ENCODE measurements around the gene SPATA1.

SPATA1 gene

GRCh38 chr1:84506002-84506728 is at the start of gene SPATA1, which contains the start of gene GNG5:
SPATA1 (plus strand) TSS chr1:84506386; CDS start chr1:84516360, 9,974 bp downstream.
GNG5 (minus strand) TSS chr1:84506581; CDS start chr1:84506091, 490 bp downstream.
- peaks cover 7% of the 10 kb centered on the region for H3K4me1 ChIP-seq (ENCODE audit: insufficient read depth, low read length)
- H3K9ac ChIP-seq (ENCODE audit: low read depth, low read length) = peak within 1 kb of the TSS; percentile 76
- H3K9me3 ChIP-seq (ENCODE audit: control insufficient read depth, insufficient read depth, low read length) = no peaks in the 10 kb centered on the region
- H3K36me3 ChIP-seq (ENCODE audit: insufficient read depth, low read length) = no peaks in the 10 kb centered on the region

- no peaks in the 10 kb centered on the region for H3K36me3 ChIP-seq (ENCODE audit: insufficient read depth, low read length)
- no peaks in the 10 kb centered on the region for H3K9me3 ChIP-seq (ENCODE audit: control insufficient read depth, insufficient read depth, low read length)
- no peaks in the 10 kb centered on the region for H3K4me1 ChIP-seq (ENCODE audit: insufficient read depth, low read length)
- H3K9ac ChIP-seq (ENCODE audit: low read depth, low read length) = no peak overlapping the region
Measured at GRCh38 chr1:84462118-84462517, 44.1 kb upstream of the SPATA1 start.

GRCh38 chr1:84467298-84467697 is 38.9 kb upstream of the SPATA1 start:
- Histone ChIP-seq H3K36me3 (ENCODE audit: insufficient read depth, low read length) (no peaks in the 10 kb centered on the region), H3K9ac (ENCODE audit: low read depth, low read length) (no peak overlapping the region), H3K9me3 (ENCODE audit: control insufficient read depth, insufficient read depth, low read length) (no peaks in the 10 kb centered on the region), H3K4me1 (ENCODE audit: insufficient read depth, low read length) (no peaks in the 10 kb centered on the region)

- no peaks in the 10 kb centered on the region for H3K4me1 ChIP-seq (ENCODE audit: insufficient read depth, low read length)
- H3K9ac ChIP-seq (ENCODE audit: low read depth, low read length) = no peak overlapping the region
- H3K36me3 ChIP-seq (ENCODE audit: insufficient read depth, low read length) = no peaks in the 10 kb centered on the region
- no peaks in the 10 kb centered on the region for H3K9me3 ChIP-seq (ENCODE audit: control insufficient read depth, insufficient read depth, low read length)
Measured at GRCh38 chr1:84476225-84476624, 30.0 kb upstream of the SPATA1 start.

- Histone ChIP-seq H3K9me3 (ENCODE audit: control insufficient read depth, insufficient read depth, low read length) (no peaks in the 10 kb centered on the region), H3K9ac (ENCODE audit: low read depth, low read length) (peak within 1 kb of the TSS; percentile 91), H3K4me1 (ENCODE audit: insufficient read depth, low read length) (no peaks in the 10 kb centered on the region), H3K36me3 (ENCODE audit: insufficient read depth, low read length) (no peaks in the 10 kb centered on the region; the same call in 1 of the 2 replicates)
Measured at GRCh38 chr1:84478876-84479868, 27.0 kb upstream of the SPATA1 start, which contains the start of gene RPF1. RPF1 (plus strand) TSS chr1:84479266; CDS start chr1:84479282, 16 bp downstream.

GRCh38 chr1:84479998-84480397 is 26.2 kb upstream of the SPATA1 start:
- H3K9ac ChIP-seq (ENCODE audit: low read depth, low read length) = peak overlapping the region; percentile 91
- H3K4me1 ChIP-seq (ENCODE audit: insufficient read depth, low read length) = no peaks in the 10 kb centered on the region
- H3K9me3 ChIP-seq (ENCODE audit: control insufficient read depth, insufficient read depth, low read length) = no peaks in the 10 kb centered on the region
- H3K36me3 ChIP-seq (ENCODE audit: insufficient read depth, low read length) = peaks cover 3% of the 10 kb centered on the region; the same call in 1 of the 2 replicates

- Histone ChIP-seq H3K36me3 (ENCODE audit: insufficient read depth, low read length) (peaks cover 3% of the 10 kb centered on the region; the same call in 1 of the 2 replicates), H3K9ac (ENCODE audit: low read depth, low read length) (no peak overlapping the region; the same call in 1 of the 2 replicates), H3K9me3 (ENCODE audit: control insufficient read depth, insufficient read depth, low read length) (no peaks in the 10 kb centered on the region), H3K4me1 (ENCODE audit: insufficient read depth, low read length) (no peaks in the 10 kb centered on the region)
Measured at GRCh38 chr1:84480650-84481049, 25.5 kb upstream of the SPATA1 start.

- H3K9me3 ChIP-seq (ENCODE audit: control insufficient read depth, insufficient read depth, low read length) = no peaks in the 10 kb centered on the region
- H3K36me3 ChIP-seq (ENCODE audit: insufficient read depth, low read length) = peaks cover 3% of the 10 kb centered on the region; the same call in 1 of the 2 replicates
- no peaks in the 10 kb centered on the region for H3K4me1 ChIP-seq (ENCODE audit: insufficient read depth, low read length)
- H3K9ac ChIP-seq (ENCODE audit: low read depth, low read length) = no peak overlapping the region
Measured at GRCh38 chr1:84481317-84481716, 24.9 kb upstream of the SPATA1 start.

GRCh38 chr1:84488107-84488506 is 18.1 kb upstream of the SPATA1 start:
- peaks cover 14% of the 10 kb centered on the region for H3K36me3 ChIP-seq (ENCODE audit: insufficient read depth, low read length)
- no peaks in the 10 kb centered on the region for H3K9me3 ChIP-seq (ENCODE audit: control insufficient read depth, insufficient read depth, low read length)
- no peak overlapping the region for H3K9ac ChIP-seq (ENCODE audit: low read depth, low read length)
- no peaks in the 10 kb centered on the region for H3K4me1 ChIP-seq (ENCODE audit: insufficient read depth, low read length)

GRCh38 chr1:84489766-84490165 is 16.4 kb upstream of the SPATA1 start:
- Histone ChIP-seq H3K9me3 (ENCODE audit: control insufficient read depth, insufficient read depth, low read length) (no peaks in the 10 kb centered on the region), H3K9ac (ENCODE audit: low read depth, low read length) (no peak overlapping the region), H3K36me3 (ENCODE audit: insufficient read depth, low read length) (peaks cover 19% of the 10 kb centered on the region), H3K4me1 (ENCODE audit: insufficient read depth, low read length) (no peaks in the 10 kb centered on the region)

GRCh38 chr1:84492726-84493125 is 13.5 kb upstream of the SPATA1 start:
- Histone ChIP-seq H3K9ac (ENCODE audit: low read depth, low read length) (no peak overlapping the region), H3K4me1 (ENCODE audit: insufficient read depth, low read length) (no peaks in the 10 kb centered on the region), H3K9me3 (ENCODE audit: control insufficient read depth, insufficient read depth, low read length) (no peaks in the 10 kb centered on the region), H3K36me3 (ENCODE audit: insufficient read depth, low read length) (peaks cover 17% of the 10 kb centered on the region)

GRCh38 chr1:84493747-84494146 is 12.4 kb upstream of the SPATA1 start:
- no peaks in the 10 kb centered on the region for H3K9me3 ChIP-seq (ENCODE audit: control insufficient read depth, insufficient read depth, low read length)
- H3K4me1 ChIP-seq (ENCODE audit: insufficient read depth, low read length) = no peaks in the 10 kb centered on the region
- peaks cover 17% of the 10 kb centered on the region for H3K36me3 ChIP-seq (ENCODE audit: insufficient read depth, low read length)
- no peak overlapping the region for H3K9ac ChIP-seq (ENCODE audit: low read depth, low read length)

- Histone ChIP-seq H3K4me1 (ENCODE audit: insufficient read depth, low read length) (peaks cover 5% of the 10 kb centered on the region; the same call in 1 of the 2 replicates), H3K36me3 (ENCODE audit: insufficient read depth, low read length) (peaks cover 21% of the 10 kb centered on the region), H3K9me3 (ENCODE audit: control insufficient read depth, insufficient read depth, low read length) (no peaks in the 10 kb centered on the region), H3K9ac (ENCODE audit: low read depth, low read length) (no peak overlapping the region)
Measured at GRCh38 chr1:84496498-84496897, 9.7 kb upstream of the SPATA1 start.

GRCh38 chr1:84497631-84498275 is 8.4 kb upstream of the SPATA1 start:
- Histone ChIP-seq H3K4me1 (ENCODE audit: insufficient read depth, low read length) (peaks cover 8% of the 10 kb centered on the region; the same call in 1 of the 2 replicates), H3K9ac (ENCODE audit: low read depth, low read length) (no peak overlapping the region), H3K36me3 (ENCODE audit: insufficient read depth, low read length) (peaks cover 12% of the 10 kb centered on the region), H3K9me3 (ENCODE audit: control insufficient read depth, insufficient read depth, low read length) (no peaks in the 10 kb centered on the region)

Measured in ES-I3 (cell line).